Measurements from ENCODE around the gene ALKBH3.

ALKBH3 gene

DNA sequence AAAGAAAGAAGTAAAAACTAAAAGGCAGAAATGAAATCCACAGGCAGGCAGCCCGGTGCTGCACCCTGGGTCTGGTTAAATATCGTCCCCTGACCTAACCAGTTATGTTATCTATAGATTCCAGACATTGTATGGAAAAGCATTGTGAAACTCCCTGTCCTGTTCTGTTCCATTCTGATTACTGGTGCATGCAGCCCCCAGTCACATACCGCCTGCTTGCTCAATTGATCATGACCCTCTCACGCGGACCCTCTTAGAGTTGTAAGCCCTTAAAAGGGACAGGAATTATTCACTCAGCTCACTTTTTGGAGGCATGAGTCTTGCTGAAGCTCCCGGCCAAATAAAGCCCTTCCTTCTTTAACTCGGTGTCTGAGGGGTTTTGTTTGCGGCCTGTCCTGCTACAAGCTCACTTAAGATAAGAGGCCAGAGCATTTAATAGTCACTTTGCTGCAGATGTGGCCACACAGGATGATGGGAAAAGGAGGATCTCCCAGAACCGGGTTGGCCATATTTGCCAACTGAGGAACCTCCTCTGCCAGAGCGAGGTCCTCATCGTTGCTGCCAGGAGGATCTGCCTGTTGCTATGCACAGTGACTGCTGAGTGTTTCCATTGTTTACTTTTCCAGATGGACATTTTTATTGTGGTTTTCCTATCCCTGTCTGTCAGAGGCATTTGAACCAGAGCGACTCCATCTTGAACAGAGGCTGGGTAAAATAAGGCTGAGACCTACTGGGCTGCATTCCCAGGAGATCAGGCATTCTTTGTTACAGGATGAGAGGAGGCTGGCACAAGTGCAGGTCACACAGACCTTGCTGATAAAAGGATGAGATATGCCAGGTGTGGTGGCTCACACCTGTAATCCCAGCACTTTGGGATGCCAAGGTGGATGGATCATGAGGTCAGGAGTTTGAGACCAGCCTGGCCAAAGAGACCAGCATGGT lies 72.0 kb downstream of the ALKBH3 start:
- H4K8ac ChIP-seq (ENCODE audit: low read depth, low read length) = no peak overlapping the region
- H3K9ac ChIP-seq (ENCODE audit: low read length) = no peak overlapping the region
- peaks cover 5% of the 10 kb centered on the region for H3K4me1 ChIP-seq (ENCODE audit: control insufficient read depth, low read depth, low read length)
- no peak overlapping the region for H3K4me2 ChIP-seq (ENCODE audit: low read length)
- no peaks in the 10 kb centered on the region for H3K27me3 ChIP-seq (ENCODE audit: insufficient read depth, low read length, poor library complexity)
- no peak overlapping the region for H3K56ac ChIP-seq (ENCODE audit: low read length)
- H2AK5ac ChIP-seq (ENCODE audit: low read length) = no peak overlapping the region
- no peak overlapping the region for H2BK120ac ChIP-seq (ENCODE audit: low read depth, low read length)
- no peaks in the 10 kb centered on the region for H3K79me2 ChIP-seq (ENCODE audit: control insufficient read depth, insufficient read depth, low read length)
- H2BK15ac ChIP-seq (replicated peaks; ENCODE audit: low read depth) = no peak overlapping the region
- no peak overlapping the region for H3K27ac ChIP-seq (ENCODE audit: low read depth, low read length)
- no CpG with 5 or more reads among the region's 12 CpGs for WGBS (ENCODE audit: extremely low coverage, insufficient coverage, low lambda C conversion rate)
- H2BK5ac ChIP-seq (ENCODE audit: low read length) = no peak overlapping the region
- no peak overlapping the region for H3K23ac ChIP-seq (ENCODE audit: low read length)
- H3K4ac ChIP-seq (ENCODE audit: low read depth, low read length) = no peak overlapping the region
- no peak overlapping the region for H4K5ac ChIP-seq (ENCODE audit: low read length)
- no peak overlapping the region for H3K4me3 ChIP-seq (ENCODE audit: low read length)
- H3K18ac ChIP-seq (ENCODE audit: low read length) = no peak overlapping the region
- no peaks in the 10 kb centered on the region for H3K79me1 ChIP-seq (ENCODE audit: low read length)
- H3K36me3 ChIP-seq (ENCODE audit: control insufficient read depth, insufficient read depth, low read length) = no peaks in the 10 kb centered on the region
- no peak for DNase-seq

DNA sequence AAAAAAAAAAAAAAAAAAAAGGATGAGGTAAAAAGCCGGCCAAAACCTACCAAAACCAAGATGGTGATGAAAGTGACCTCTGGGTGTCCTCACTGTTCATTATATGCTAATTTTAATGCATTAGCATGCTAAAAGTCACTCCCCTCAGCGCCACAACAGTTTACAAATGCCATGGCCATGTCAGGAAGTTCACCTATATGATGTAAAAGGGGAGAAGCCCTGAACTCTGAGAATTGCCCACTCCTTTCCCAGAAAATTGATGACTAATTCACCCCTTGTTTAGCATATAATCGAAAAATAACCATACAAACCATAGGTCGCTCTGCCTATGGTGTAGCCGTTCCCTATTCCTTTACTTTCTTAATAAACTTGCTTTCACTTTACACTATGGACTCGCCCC lies 72.9 kb downstream of the ALKBH3 start:
- no peak overlapping the region for H2BK5ac ChIP-seq (ENCODE audit: low read length)
- H4K5ac ChIP-seq (ENCODE audit: low read length) = no peak overlapping the region
- H3K18ac ChIP-seq (ENCODE audit: low read length) = no peak overlapping the region
- H3K36me3 ChIP-seq (ENCODE audit: control insufficient read depth, insufficient read depth, low read length) = no peaks in the 10 kb centered on the region
- H2BK15ac ChIP-seq (replicated peaks; ENCODE audit: low read depth) = no peak overlapping the region
- H3K4me2 ChIP-seq (ENCODE audit: low read length) = no peak overlapping the region
- no peak overlapping the region for H2BK120ac ChIP-seq (ENCODE audit: low read depth, low read length)
- H3K79me1 ChIP-seq (ENCODE audit: low read length) = no peaks in the 10 kb centered on the region
- no CpG with 5 or more reads among the region's 6 CpGs for WGBS (ENCODE audit: extremely low coverage, insufficient coverage, low lambda C conversion rate)
- H3K27me3 ChIP-seq (ENCODE audit: insufficient read depth, low read length, poor library complexity) = no peaks in the 10 kb centered on the region
- no peak overlapping the region for H3K9ac ChIP-seq (ENCODE audit: low read length)
- no peak overlapping the region for H3K4me3 ChIP-seq (ENCODE audit: low read length)
- no peak for DNase-seq
- H2AK5ac ChIP-seq (ENCODE audit: low read length) = no peak overlapping the region
- no peak overlapping the region for H3K56ac ChIP-seq (ENCODE audit: low read length)
- H3K79me2 ChIP-seq (ENCODE audit: control insufficient read depth, insufficient read depth, low read length) = no peaks in the 10 kb centered on the region
- no peak overlapping the region for H3K4ac ChIP-seq (ENCODE audit: low read depth, low read length)
- H3K23ac ChIP-seq (ENCODE audit: low read length) = no peak overlapping the region
- no peak overlapping the region for H4K8ac ChIP-seq (ENCODE audit: low read depth, low read length)
- H3K27ac ChIP-seq (ENCODE audit: low read depth, low read length) = no peak overlapping the region
- H3K4me1 ChIP-seq (ENCODE audit: control insufficient read depth, low read depth, low read length) = peaks cover 5% of the 10 kb centered on the region

DNA sequence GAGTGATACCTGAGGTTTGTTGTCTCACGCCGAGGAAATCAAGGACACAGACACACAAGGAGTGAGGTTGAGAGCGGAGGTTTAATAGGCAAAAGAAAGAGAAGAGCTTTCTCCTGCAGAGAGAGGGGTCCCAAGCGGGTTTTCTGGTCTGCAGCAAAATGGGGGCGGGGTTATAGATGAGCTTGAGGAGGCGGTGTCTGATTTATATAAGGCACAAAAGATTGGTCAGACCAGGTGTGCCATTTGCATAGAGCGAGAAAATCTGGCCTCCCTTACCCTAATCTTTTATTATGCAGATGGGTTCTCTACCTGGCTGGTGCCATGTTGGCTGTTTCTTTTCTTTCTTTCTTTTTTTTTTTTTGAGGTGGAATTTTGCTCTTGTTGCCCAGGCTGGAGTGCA lies 73.6 kb downstream of the ALKBH3 start:
- H2BK5ac ChIP-seq (ENCODE audit: low read length) = no peak overlapping the region
- H3K4me1 ChIP-seq (ENCODE audit: control insufficient read depth, low read depth, low read length) = peaks cover 7% of the 10 kb centered on the region
- H3K27me3 ChIP-seq (ENCODE audit: insufficient read depth, low read length, poor library complexity) = no peaks in the 10 kb centered on the region
- no peak overlapping the region for H3K4me3 ChIP-seq (ENCODE audit: low read length)
- no peak overlapping the region for H3K9ac ChIP-seq (ENCODE audit: low read length)
- DNase-seq = no peak
- no peak overlapping the region for H3K27ac ChIP-seq (ENCODE audit: low read depth, low read length)
- no peak overlapping the region for H4K8ac ChIP-seq (ENCODE audit: low read depth, low read length)
- H2BK120ac ChIP-seq (ENCODE audit: low read depth, low read length) = no peak overlapping the region
- H3K23ac ChIP-seq (ENCODE audit: low read length) = no peak overlapping the region
- no peak overlapping the region for H3K18ac ChIP-seq (ENCODE audit: low read length)
- no peaks in the 10 kb centered on the region for H3K36me3 ChIP-seq (ENCODE audit: control insufficient read depth, insufficient read depth, low read length)
- no peak overlapping the region for H4K5ac ChIP-seq (ENCODE audit: low read length)
- H3K56ac ChIP-seq (ENCODE audit: low read length) = no peak overlapping the region
- no peak overlapping the region for H3K4me2 ChIP-seq (ENCODE audit: low read length)
- no peak overlapping the region for H2BK15ac ChIP-seq (replicated peaks; ENCODE audit: low read depth)
- no CpG with 5 or more reads among the region's 7 CpGs for WGBS (ENCODE audit: extremely low coverage, insufficient coverage, low lambda C conversion rate)
- H2AK5ac ChIP-seq (ENCODE audit: low read length) = no peak overlapping the region
- no peaks in the 10 kb centered on the region for H3K79me1 ChIP-seq (ENCODE audit: low read length)
- H3K79me2 ChIP-seq (ENCODE audit: control insufficient read depth, insufficient read depth, low read length) = no peaks in the 10 kb centered on the region
- H3K4ac ChIP-seq (ENCODE audit: low read depth, low read length) = no peak overlapping the region

DNA sequence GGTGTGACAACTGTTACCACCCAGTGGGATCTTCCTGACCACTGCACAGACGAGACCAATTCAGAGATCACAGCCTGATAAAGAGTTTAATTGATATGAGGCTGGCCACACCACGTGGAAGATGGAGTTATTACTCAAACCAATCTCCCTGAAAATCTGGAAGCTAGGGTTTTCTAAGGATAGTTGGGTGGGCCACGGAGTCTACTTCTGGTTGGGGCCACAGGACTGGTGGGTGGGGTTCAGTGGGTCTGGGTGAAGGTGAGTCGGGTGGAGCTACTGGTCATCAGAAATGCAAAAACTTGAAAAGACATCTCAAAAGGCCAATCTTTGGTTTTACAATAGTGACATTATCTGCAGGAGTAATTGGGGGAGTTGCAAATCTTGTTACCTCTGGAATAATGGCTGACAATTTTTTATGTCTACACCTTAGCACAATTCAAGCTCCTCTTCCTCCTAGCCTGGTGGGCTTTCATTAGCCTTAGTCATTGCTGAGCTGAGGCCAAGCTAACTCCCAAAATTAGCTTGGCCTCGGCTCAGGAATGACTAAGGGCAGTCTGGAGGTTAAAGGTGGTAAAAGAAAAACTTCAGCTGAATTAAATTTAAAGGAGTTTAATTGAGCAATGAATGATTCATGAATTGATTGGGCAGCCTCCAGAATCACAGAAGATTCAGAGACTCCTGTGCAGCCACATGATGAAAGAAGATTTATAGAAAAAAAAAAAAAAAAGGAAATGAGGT lies 74.9 kb downstream of the ALKBH3 start:
- Histone ChIP-seq H3K27ac (ENCODE audit: low read depth, low read length) (no peak overlapping the region), H2BK5ac (ENCODE audit: low read length) (no peak overlapping the region), H4K8ac (ENCODE audit: low read depth, low read length) (no peak overlapping the region), H3K4ac (ENCODE audit: low read depth, low read length) (no peak overlapping the region), H4K5ac (ENCODE audit: low read length) (no peak overlapping the region), H3K23ac (ENCODE audit: low read length) (no peak overlapping the region), H3K79me2 (ENCODE audit: control insufficient read depth, insufficient read depth, low read length) (no peaks in the 10 kb centered on the region), H3K36me3 (ENCODE audit: control insufficient read depth, insufficient read depth, low read length) (no peaks in the 10 kb centered on the region), H3K4me3 (ENCODE audit: low read length) (no peak overlapping the region), H3K79me1 (ENCODE audit: low read length) (no peaks in the 10 kb centered on the region), H3K27me3 (ENCODE audit: insufficient read depth, low read length, poor library complexity) (no peaks in the 10 kb centered on the region), H3K56ac (ENCODE audit: low read length) (no peak overlapping the region), H2BK120ac (ENCODE audit: low read depth, low read length) (no peak overlapping the region), H2BK15ac (replicated peaks; ENCODE audit: low read depth) (no peak overlapping the region), H2AK5ac (ENCODE audit: low read length) (no peak overlapping the region), H3K4me1 (ENCODE audit: control insufficient read depth, low read depth, low read length) (peaks cover 10% of the 10 kb centered on the region), H3K18ac (ENCODE audit: low read length) (no peak overlapping the region), H3K9ac (ENCODE audit: low read length) (no peak overlapping the region), H3K4me2 (ENCODE audit: low read length) (no peak overlapping the region)
- no CpG with 5 or more reads among the region's 5 CpGs for WGBS (ENCODE audit: extremely low coverage, insufficient coverage, low lambda C conversion rate)
- DNase-seq = no peak

DNA sequence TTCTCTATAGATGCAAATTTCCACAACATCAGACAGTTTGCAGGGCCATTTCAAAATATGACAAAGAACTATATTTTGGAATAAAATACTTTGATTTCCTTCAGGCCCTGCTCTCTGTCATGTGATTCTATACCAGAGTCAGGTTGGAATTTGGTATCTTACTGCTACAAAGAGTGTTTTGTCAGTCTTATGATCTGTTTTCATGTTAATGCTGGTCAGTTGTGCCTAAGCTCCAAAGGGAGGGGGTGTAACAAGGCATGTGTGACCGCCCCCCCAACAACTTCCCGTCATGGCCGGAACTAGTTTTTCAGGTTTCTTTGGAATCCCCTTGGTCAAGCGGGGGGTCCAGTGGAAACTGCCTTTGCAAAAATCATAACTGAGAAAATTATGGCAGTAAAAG lies 76.9 kb downstream of the ALKBH3 start:
- peaks cover 13% of the 10 kb centered on the region for H3K4me1 ChIP-seq (ENCODE audit: control insufficient read depth, low read depth, low read length)
- H2BK120ac ChIP-seq (ENCODE audit: low read depth, low read length) = no peak overlapping the region
- H3K27me3 ChIP-seq (ENCODE audit: insufficient read depth, low read length, poor library complexity) = no peaks in the 10 kb centered on the region
- no peak overlapping the region for H4K5ac ChIP-seq (ENCODE audit: low read length)
- H3K27ac ChIP-seq (ENCODE audit: low read depth, low read length) = no peak overlapping the region
- no peak overlapping the region for H3K9ac ChIP-seq (ENCODE audit: low read length)
- no peaks in the 10 kb centered on the region for H3K79me2 ChIP-seq (ENCODE audit: control insufficient read depth, insufficient read depth, low read length)
- no peaks in the 10 kb centered on the region for H3K36me3 ChIP-seq (ENCODE audit: control insufficient read depth, insufficient read depth, low read length)
- H4K8ac ChIP-seq (ENCODE audit: low read depth, low read length) = no peak overlapping the region
- no peak overlapping the region for H2BK5ac ChIP-seq (ENCODE audit: low read length)
- H2BK15ac ChIP-seq (replicated peaks; ENCODE audit: low read depth) = no peak overlapping the region
- H3K56ac ChIP-seq (ENCODE audit: low read length) = no peak overlapping the region
- H3K23ac ChIP-seq (ENCODE audit: low read length) = no peak overlapping the region
- DNase-seq = no peak
- no peaks in the 10 kb centered on the region for H3K79me1 ChIP-seq (ENCODE audit: low read length)
- WGBS (ENCODE audit: extremely low coverage, insufficient coverage, low lambda C conversion rate) = no CpG with 5 or more reads among the region's 4 CpGs
- no peak overlapping the region for H3K4me3 ChIP-seq (ENCODE audit: low read length)
- no peak overlapping the region for H2AK5ac ChIP-seq (ENCODE audit: low read length)
- no peak overlapping the region for H3K18ac ChIP-seq (ENCODE audit: low read length)
- no peak overlapping the region for H3K4ac ChIP-seq (ENCODE audit: low read depth, low read length)
- H3K4me2 ChIP-seq (ENCODE audit: low read length) = no peak overlapping the region

Measured in mesendoderm (in vitro differentiated cells).